B cell (primary cell): ENCODE data around the gene GRM4.

ENCODE experiments used
- EZH2 ChIP-seq: IDR thresholded peaks from 2 replicates; pipeline ENCODE4 v1.6.1; 2012; ENCODE audit warnings: borderline replicate concordance, low read depth, mild to moderate bottlenecking, moderate library complexity, low read length; ENCODE audit not compliant: insufficient read depth, poor library complexity, severe bottlenecking
- TF ChIP-seq, protein P1 (sequence below): fragments of 200-600 bp; IDR thresholded peaks from one replicate; pipeline ENCODE4 v1.8.0; 2022; ENCODE audit warnings: antibody characterized with exemption, mild to moderate bottlenecking

DNA sequence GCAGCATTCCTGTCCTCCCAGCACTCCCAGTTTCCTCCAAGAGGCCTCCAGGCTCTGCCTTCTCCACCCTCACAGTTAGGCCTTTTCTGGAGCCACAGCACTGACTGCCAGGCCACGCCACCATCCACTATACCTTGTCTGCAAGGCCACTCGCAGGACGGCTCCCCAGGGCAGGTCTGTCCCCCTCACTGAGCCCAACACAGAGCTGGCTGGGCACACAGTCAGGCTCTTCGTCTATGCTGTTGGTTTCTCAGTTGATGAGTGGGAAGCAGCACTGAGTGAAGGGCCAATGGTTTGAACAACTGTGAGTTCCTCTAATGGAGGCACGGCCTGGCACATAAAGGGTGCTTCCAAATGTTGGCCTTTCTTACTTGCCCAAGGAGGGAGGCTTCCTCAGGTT, 95.2 kb downstream of the GRM4 start:
- TF ChIP-seq, protein P1, sequence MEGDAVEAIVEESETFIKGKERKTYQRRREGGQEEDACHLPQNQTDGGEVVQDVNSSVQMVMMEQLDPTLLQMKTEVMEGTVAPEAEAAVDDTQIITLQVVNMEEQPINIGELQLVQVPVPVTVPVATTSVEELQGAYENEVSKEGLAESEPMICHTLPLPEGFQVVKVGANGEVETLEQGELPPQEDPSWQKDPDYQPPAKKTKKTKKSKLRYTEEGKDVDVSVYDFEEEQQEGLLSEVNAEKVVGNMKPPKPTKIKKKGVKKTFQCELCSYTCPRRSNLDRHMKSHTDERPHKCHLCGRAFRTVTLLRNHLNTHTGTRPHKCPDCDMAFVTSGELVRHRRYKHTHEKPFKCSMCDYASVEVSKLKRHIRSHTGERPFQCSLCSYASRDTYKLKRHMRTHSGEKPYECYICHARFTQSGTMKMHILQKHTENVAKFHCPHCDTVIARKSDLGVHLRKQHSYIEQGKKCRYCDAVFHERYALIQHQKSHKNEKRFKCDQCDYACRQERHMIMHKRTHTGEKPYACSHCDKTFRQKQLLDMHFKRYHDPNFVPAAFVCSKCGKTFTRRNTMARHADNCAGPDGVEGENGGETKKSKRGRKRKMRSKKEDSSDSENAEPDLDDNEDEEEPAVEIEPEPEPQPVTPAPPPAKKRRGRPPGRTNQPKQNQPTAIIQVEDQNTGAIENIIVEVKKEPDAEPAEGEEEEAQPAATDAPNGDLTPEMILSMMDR: no peak
- no peak for TF ChIP-seq EZH2
